ENCODE data around the gene PLAGL1. TPM values are rescaled to one million over a fixed set of nuclear protein-coding genes. Genes with fewer than 3 reads are reported as not detected.

PLAGL1 gene
- total RNA-seq, 4 donors from 2014 or later, result 21.7 to 39.2 (median 27.8) TPM

DNA sequence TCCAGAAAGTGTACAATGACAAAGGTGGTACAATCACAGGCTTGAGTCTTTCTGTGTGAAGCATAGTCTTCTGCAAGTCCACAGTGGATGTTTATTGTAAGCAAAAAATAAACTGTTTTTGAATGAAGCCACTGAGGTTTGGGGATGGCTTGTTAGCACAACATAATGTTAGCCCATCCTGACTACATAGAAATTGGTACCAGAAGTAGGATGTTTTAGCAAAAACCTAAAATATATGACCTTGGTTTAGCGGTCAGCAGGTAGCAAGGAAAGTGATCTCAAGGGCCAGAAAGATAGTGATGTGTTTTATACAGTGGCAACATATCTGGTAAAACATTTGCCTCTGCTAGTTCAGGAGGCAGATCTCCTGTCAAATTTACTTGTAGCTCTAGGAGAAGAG, 15.8 kb downstream of the PLAGL1 start:
- H3K4me3 ChIP-seq (ENCODE audit: low read depth, poor library complexity, severe bottlenecking), result no peak overlapping the region
- WGBS, 2 donors, result 92 to 100% methylated on average over 1 of the region's 1 CpG
- intact Hi-C loops (cut with DNase I; ENCODE audit: low total_unique reads), result no loop called here
- DNase-seq (ENCODE audit: low spot score in 2 of 2), result no peak
- TF ChIP-seq, protein P1, sequence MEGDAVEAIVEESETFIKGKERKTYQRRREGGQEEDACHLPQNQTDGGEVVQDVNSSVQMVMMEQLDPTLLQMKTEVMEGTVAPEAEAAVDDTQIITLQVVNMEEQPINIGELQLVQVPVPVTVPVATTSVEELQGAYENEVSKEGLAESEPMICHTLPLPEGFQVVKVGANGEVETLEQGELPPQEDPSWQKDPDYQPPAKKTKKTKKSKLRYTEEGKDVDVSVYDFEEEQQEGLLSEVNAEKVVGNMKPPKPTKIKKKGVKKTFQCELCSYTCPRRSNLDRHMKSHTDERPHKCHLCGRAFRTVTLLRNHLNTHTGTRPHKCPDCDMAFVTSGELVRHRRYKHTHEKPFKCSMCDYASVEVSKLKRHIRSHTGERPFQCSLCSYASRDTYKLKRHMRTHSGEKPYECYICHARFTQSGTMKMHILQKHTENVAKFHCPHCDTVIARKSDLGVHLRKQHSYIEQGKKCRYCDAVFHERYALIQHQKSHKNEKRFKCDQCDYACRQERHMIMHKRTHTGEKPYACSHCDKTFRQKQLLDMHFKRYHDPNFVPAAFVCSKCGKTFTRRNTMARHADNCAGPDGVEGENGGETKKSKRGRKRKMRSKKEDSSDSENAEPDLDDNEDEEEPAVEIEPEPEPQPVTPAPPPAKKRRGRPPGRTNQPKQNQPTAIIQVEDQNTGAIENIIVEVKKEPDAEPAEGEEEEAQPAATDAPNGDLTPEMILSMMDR (IDR thresholded peaks at IDR 0.05), result no peak
- no peak for TF ChIP-seq POLR2A (IDR thresholded peaks at IDR 0.05)

DNA sequence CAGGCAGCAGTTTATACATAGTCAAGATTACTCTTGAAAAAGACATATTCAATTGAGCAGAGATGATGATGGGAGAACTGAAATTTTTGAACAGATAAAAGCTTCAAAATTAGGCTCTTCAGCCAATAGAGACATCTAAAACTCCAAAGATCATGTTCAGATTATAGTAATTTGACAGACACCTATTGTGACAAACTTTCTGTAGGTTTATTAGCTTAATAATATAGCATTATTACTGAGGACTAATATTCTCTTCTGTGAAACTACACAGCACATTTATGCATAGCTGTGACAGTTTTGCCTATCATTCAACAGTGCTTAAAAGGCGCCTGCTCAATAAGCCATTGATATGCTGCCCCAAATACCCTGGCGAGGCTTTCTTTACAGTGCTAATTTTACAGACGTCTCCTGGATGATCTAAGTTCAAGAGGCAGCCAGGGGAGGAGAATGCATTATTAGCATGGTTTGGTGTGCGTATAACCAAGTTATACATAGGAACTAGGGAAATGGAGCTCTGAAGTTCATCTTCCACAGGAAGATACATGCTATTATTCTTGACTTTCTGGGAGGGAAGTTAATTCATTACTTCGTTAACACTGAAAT, 21.5 kb downstream of the PLAGL1 start:
- no peak for DNase-seq (ENCODE audit: low spot score in 2 of 2)
- no peak for TF ChIP-seq POLR2A (IDR thresholded peaks at IDR 0.05)
- TF ChIP-seq, protein P1 (IDR thresholded peaks at IDR 0.05), result no peak
- intact Hi-C loops (cut with DNase I; ENCODE audit: low total_unique reads), result no loop called here

DNA sequence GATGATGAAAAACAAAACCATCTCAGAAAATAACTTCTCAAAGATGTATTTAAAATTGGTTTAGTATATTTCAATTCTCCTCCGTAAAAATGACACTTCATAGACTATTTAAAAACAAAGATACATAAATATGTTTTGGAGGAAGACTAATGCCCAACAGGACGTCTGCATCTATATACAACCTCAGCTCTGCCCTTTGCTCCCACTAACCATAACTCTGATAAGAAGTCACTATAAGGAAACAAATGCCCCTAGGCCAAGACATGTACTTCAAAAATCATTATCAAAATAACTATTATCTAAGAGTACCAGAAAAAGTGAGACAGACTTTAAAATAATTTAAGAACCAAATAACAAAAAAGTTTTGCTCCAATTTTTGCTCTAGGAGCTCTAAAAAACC, 23.4 kb downstream of the PLAGL1 start:
- intact Hi-C loops (cut with DNase I; ENCODE audit: low total_unique reads), result no loop called here
- H3K4me3 ChIP-seq (ENCODE audit: low read depth, poor library complexity, severe bottlenecking), result no peak overlapping the region
- DNase-seq (ENCODE audit: low spot score in 2 of 2), result no peak
- TF ChIP-seq, protein P1 (IDR thresholded peaks at IDR 0.05), result no peak
- no peak for TF ChIP-seq POLR2A (IDR thresholded peaks at IDR 0.05)
- 83 to 85% methylated on average over 2 of the region's 2 CpGs for WGBS, 2 donors

More for the DNA sequence above, 21.5 kb downstream of the PLAGL1 start:
- H3K4me3 ChIP-seq (ENCODE audit: low read depth, poor library complexity, severe bottlenecking), result no peak overlapping the region
- WGBS, 2 donors, result 84 to 86% methylated on average over 5 of the region's 5 CpGs

DNA sequence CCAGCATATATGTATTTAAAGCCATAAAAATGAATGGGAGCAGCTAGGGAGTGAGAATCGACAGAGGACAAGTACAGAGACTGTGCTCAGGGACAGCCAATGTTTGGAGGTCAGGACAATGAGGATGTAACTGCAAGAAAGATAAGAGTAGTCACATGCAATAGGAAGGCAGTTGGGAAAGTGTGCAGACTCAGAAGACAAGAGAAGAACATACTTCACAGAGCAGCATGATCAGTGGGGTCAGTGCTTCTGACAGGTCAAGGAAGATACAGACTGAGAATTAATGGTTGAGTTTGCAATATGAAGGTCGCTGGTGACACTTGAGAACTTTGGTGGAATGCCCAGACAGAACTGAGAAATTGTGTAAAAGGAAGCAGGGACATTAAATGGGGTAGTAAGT, 25.1 kb downstream of the PLAGL1 start:
- 85 to 89% methylated on average over 2 of the region's 2 CpGs for WGBS, 2 donors
- no peak for DNase-seq (ENCODE audit: low spot score in 2 of 2)
- TF ChIP-seq POLR2A (IDR thresholded peaks at IDR 0.05), result no peak
- TF ChIP-seq, protein P1 (IDR thresholded peaks at IDR 0.05), result no peak
- H3K4me3 ChIP-seq (ENCODE audit: low read depth, poor library complexity, severe bottlenecking), result no peak overlapping the region
- intact Hi-C loops (cut with DNase I; ENCODE audit: low total_unique reads), result no loop called here

DNA sequence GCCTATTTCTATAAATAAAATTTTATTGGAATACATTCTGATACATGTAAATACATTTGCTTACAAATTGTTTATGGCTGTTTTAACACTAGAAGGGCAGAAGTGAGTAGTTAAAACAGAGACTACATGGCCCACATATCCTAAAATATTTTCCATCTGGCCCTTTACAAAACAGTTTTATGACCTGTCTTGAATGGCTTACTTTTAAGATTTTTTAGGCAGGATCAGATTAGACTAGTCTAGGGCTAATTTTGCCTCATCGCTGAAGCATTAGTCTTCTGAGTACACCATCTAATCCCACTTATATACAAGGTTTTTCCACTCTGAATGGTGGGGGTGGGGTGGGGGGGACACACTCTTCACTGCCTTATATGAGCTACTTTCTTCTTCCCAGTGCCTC, 27.1 kb downstream of the PLAGL1 start:
- WGBS, 2 donors, result 94 to 100% methylated on average over 1 of the region's 1 CpG
- TF ChIP-seq POLR2A (IDR thresholded peaks at IDR 0.05), result no peak
- TF ChIP-seq, protein P1 (IDR thresholded peaks at IDR 0.05), result no peak
- H3K4me3 ChIP-seq (ENCODE audit: low read depth, poor library complexity, severe bottlenecking), result no peak overlapping the region
- DNase-seq (ENCODE audit: low spot score in 2 of 2), result no peak
- intact Hi-C loops (cut with DNase I; ENCODE audit: low total_unique reads), result no loop called here

DNA sequence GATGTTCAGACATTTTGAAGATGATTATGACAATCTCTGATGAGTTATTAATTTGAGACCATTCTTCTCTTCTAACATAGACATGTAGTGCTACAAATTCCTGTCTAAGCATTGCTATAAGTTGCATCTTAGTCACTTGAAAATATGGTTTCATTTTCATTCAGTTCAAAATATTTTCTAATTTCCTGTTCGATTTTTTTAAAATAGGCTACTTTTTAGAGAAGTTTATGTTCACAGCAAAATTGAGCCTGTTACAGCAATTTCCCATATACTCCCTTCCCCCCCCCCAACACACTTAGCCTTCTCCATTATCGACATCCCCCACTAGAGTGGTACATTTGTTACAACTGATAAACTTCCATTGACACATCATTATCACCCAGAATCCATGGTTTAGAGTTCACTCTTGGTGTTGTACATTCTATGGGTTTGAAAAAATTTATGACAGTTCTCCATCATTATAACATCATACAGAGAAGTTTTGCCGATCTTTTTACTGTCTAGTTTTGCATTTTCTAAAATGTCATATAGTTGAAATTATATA, 31.2 kb downstream of the PLAGL1 start:
- H3K4me3 ChIP-seq (ENCODE audit: low read depth, poor library complexity, severe bottlenecking), result no peak overlapping the region
- DNase-seq (ENCODE audit: low spot score in 2 of 2), result no peak
- WGBS, 2 donors, result 78 to 81% methylated on average over 3 of the region's 3 CpGs
- no peak for TF ChIP-seq POLR2A (IDR thresholded peaks at IDR 0.05)
- TF ChIP-seq, protein P1 (IDR thresholded peaks at IDR 0.05), result no peak
- intact Hi-C loops (cut with DNase I; ENCODE audit: low total_unique reads), result no loop called here

All from lower leg skin (tissue), 4 donors.